Measurements from ENCODE around the gene OTOF.

DNA sequence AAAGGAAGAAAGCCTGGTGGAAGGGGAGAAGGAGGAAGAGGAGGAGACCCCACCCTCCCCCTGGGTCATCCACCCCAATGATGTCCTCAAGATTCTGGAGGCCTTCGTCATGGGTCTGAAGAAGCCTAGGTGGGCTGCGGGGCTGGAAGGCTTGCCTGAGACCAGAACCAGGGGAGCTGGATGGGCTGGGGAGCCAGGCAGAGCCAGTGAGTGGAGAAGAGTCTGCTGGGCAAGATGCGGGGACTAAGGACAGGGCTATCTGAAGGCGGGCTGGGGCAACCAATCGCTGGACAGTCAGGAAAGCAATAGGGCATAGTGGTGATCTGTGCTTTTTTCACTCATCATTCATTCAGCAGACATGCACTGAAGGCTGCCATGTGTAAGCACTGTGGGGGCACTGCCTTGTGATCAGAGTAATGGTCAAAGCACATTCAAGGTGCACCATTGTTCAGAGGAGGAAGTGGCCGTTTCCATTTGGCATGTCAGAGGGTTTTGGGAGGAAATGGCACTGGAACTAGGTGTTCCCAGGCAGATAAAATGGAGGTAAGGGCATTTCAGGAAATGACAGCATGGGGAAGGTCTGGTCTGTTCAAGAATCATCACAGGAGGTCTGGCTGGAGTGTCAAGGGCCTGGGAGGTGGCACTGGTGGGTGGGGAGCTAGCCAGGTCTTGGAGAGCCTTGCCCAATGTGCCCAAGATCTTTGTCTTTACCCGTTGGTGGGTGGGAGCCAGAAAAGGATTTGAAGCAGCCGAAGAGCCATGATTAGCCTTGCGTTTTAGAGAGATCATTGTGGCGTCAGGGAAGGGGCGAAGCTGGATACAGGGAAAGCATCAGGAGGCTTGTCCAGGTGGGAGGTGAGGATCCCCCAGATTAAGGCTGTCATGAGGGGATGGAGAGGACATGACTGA is 24.2 kb downstream of the OTOF start:
- TF ChIP-seq CREB1 (IDR thresholded peaks at IDR 0.05; ENCODE audit: low read depth) (no peak), ZBTB7A (IDR thresholded peaks at IDR 0.05; ENCODE audit: low read depth) (no peak), CEBPB (IDR thresholded peaks at IDR 0.05) (no peak), YY1 (IDR thresholded peaks at IDR 0.05; ENCODE audit: low read depth) (no peak)

Data from Ishikawa (cell line).